HEK293 (cell line): ENCODE measurements around the gene EYS.
A peak's percentile ranks its signal among the peaks of the same experiment; 100 is the strongest.
"Not testable (repeated sequence)": the region's sequence is repeated elsewhere in the genome, so short reads cannot be mapped to it uniquely, and the experiment has no call there.

Source experiments
- CTCF ChIA-PET: fragments of 350-600 bp; formaldehyde crosslinking; extraction: SDS; loops from one replicate; lab custom pipeline; 2021; ENCODE audit warnings: antibody characterized with exemption; lab: Yijun Ruan, JAX
- POLR2A ChIA-PET: fragments of 300-600 bp; formaldehyde crosslinking; extraction: SDS; loops from one replicate; lab custom pipeline; 2020; ENCODE audit warnings: antibody characterized with exemption, inconsistent platforms; lab: Yijun Ruan, JAX
- H3K27ac ChIP-seq: fragments of 200-500 bp; sonication (Bioruptor generic); 2 replicates; pipeline ENCODE4 v1.5.1; 2014; ENCODE audit warnings: low read depth, low read length, control low read depth, inconsistent platforms; ENCODE audit errors: extremely low read depth
- H3K36me3 ChIP-seq, 2 experiments: fragments of 200-500 bp in 1 of 2; sonication (Bioruptor generic) in 1 of 2; 1 replicate in 1 of 2; 2 replicates in 1 of 2; pipeline ENCODE4 v1.5.1; 2014 to 2017; ENCODE audit warnings: inconsistent platforms in 2 of 2, low read length in 2 of 2; ENCODE audit not compliant: control insufficient read depth in 2 of 2, insufficient read depth in 1 of 2
- H3K4me1 ChIP-seq: fragments of 200-500 bp; sonication (Bioruptor generic); 2 replicates; pipeline ENCODE4 v1.5.1; 2014; ENCODE audit warnings: mild to moderate bottlenecking, low read length, inconsistent platforms; ENCODE audit not compliant: control insufficient read depth, insufficient read depth
- H3K4me3 ChIP-seq: 2 replicates; pipeline ENCODE4 v1.5.1; 2011; ENCODE audit warnings: low read depth, mild to moderate bottlenecking, control low read depth, low read length, moderate library complexity
- H3K9me3 ChIP-seq: fragments of 200-500 bp; sonication (Bioruptor generic); 2 replicates; pipeline ENCODE4 v1.5.1; 2014; ENCODE audit warnings: low read depth, low read length, inconsistent platforms; ENCODE audit not compliant: control insufficient read depth, insufficient read depth
- MYNN ChIP-seq: fragments of 450-650 bp; formaldehyde crosslinking; IDR thresholded peaks from 2 replicates; pipeline ENCODE4 v1.5.1; 2016; ENCODE audit warnings: missing biosample characterization, missing genetic modification characterization, borderline replicate concordance
- SCRT1 ChIP-seq: fragments of 450-650 bp; formaldehyde crosslinking; IDR thresholded peaks from 2 replicates; pipeline ENCODE4 v1.5.1; 2016; ENCODE audit warnings: missing biosample characterization, missing genetic modification characterization, borderline replicate concordance
- WT1 ChIP-seq: fragments of 450-650 bp; formaldehyde crosslinking; IDR thresholded peaks from 2 replicates; pipeline ENCODE4 v1.5.1; 2016; ENCODE audit warnings: missing biosample characterization, missing genetic modification characterization
- ZFHX2 ChIP-seq: fragments of 450-650 bp; formaldehyde crosslinking; conservative IDR thresholded peaks from 2 replicates; pipeline ENCODE4 v1.5.1; 2016; ENCODE audit warnings: missing biosample characterization, missing genetic modification characterization
- ZIC2 ChIP-seq: fragments of 450-650 bp; formaldehyde crosslinking; IDR thresholded peaks from 2 replicates; pipeline ENCODE4 v1.5.1; 2016; ENCODE audit warnings: missing biosample characterization, missing genetic modification characterization
- ZNF146 ChIP-seq: fragments of 450-650 bp; formaldehyde crosslinking; IDR thresholded peaks from 2 replicates; pipeline ENCODE4 v1.5.1; 2016; ENCODE audit warnings: missing biosample characterization, missing genetic modification characterization
- ZNF248 ChIP-seq: fragments of 450-650 bp; formaldehyde crosslinking; IDR thresholded peaks from 2 replicates; pipeline ENCODE4 v1.5.1; 2017; ENCODE audit warnings: missing biosample characterization, missing genetic modification characterization
- ZNF311 ChIP-seq: fragments of 450-650 bp; formaldehyde crosslinking; IDR thresholded peaks from 2 replicates; pipeline ENCODE4 v1.5.1; 2017; ENCODE audit warnings: missing biosample characterization, missing genetic modification characterization, borderline replicate concordance
- ZNF354C ChIP-seq: fragments of 450-650 bp; formaldehyde crosslinking; IDR thresholded peaks from 2 replicates; pipeline ENCODE4 v1.5.1; 2016; ENCODE audit warnings: missing biosample characterization, missing genetic modification characterization, low read depth, borderline replicate concordance
- ZNF404 ChIP-seq: fragments of 450-650 bp; formaldehyde crosslinking; IDR thresholded peaks from 2 replicates; pipeline ENCODE4 v1.5.1; 2017; ENCODE audit warnings: missing biosample characterization, missing genetic modification characterization
- ZNF544 ChIP-seq: fragments of 450-650 bp; formaldehyde crosslinking; IDR thresholded peaks from 2 replicates; pipeline ENCODE4 v1.5.0; 2017; ENCODE audit warnings: missing biosample characterization, missing genetic modification characterization
- ZNF776 ChIP-seq: fragments of 450-650 bp; formaldehyde crosslinking; IDR thresholded peaks from 2 replicates; pipeline ENCODE4 v1.5.0; 2017; ENCODE audit warnings: missing biosample characterization, missing genetic modification characterization, borderline replicate concordance
- TF ChIP-seq, protein P1 (sequence below): fragments of 450-650 bp; formaldehyde crosslinking; IDR thresholded peaks from 2 replicates; pipeline ENCODE4 v1.5.1; 2016; ENCODE audit warnings: missing biosample characterization, missing genetic modification characterization
- TF ChIP-seq, protein P2 (sequence below): sonication (generic); formaldehyde crosslinking; IDR thresholded peaks from 2 replicates; pipeline ENCODE4 v1.8.1; 2022; ENCODE audit warnings: mild to moderate bottlenecking, moderate library complexity, missing genetic modification reagents
- TF ChIP-seq, protein P3 (sequence below): fragments of 450-650 bp; IDR thresholded peaks from 2 replicates; pipeline ENCODE4 v1.5.1; 2018; ENCODE audit warnings: missing biosample characterization, missing genetic modification characterization
- TF ChIP-seq, protein P4 (sequence below): fragments of 450-650 bp; formaldehyde crosslinking; IDR thresholded peaks from 2 replicates; pipeline ENCODE4 v1.5.1; 2017; ENCODE audit warnings: missing biosample characterization, mild to moderate bottlenecking, missing genetic modification characterization, moderate library complexity
- TF ChIP-seq, protein P5 (sequence below): fragments of 450-650 bp; formaldehyde crosslinking; IDR thresholded peaks from 2 replicates; pipeline ENCODE4 v1.5.1; 2016; ENCODE audit warnings: missing biosample characterization, missing genetic modification characterization
- TF ChIP-seq, protein P6 (sequence below): fragments of 450-650 bp; formaldehyde crosslinking; IDR thresholded peaks from 2 replicates; pipeline ENCODE4 v1.5.1; 2017; ENCODE audit warnings: missing biosample characterization, missing genetic modification characterization

The EYS gene

DNA sequence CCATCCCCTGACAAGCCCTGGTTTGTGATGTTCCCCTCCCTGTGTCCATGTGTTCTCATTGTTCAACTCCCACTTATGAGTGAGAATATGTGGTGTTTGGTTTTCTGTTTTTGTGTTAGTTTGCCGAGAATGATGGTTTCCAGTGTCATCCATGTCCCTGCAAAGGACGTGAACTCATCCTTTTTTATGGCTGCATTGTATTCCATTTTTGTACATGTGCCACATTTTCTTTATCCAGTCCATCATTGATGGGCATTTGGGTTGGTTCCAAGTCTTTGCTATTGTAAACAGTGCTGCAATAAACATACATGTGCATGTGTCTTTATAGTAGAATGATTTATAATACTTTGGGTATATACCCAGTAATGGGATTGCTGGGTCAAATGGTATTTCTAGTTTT, 1468.1 kb downstream of the EYS start:
- H3K4me3 ChIP-seq, H3K36me3 ChIP-seq, H3K9me3 ChIP-seq, H3K27ac ChIP-seq, POLR2A ChIA-PET, CTCF ChIA-PET, H3K4me1 ChIP-seq: not testable (repeated sequence)
- TF ChIP-seq, protein P1, sequence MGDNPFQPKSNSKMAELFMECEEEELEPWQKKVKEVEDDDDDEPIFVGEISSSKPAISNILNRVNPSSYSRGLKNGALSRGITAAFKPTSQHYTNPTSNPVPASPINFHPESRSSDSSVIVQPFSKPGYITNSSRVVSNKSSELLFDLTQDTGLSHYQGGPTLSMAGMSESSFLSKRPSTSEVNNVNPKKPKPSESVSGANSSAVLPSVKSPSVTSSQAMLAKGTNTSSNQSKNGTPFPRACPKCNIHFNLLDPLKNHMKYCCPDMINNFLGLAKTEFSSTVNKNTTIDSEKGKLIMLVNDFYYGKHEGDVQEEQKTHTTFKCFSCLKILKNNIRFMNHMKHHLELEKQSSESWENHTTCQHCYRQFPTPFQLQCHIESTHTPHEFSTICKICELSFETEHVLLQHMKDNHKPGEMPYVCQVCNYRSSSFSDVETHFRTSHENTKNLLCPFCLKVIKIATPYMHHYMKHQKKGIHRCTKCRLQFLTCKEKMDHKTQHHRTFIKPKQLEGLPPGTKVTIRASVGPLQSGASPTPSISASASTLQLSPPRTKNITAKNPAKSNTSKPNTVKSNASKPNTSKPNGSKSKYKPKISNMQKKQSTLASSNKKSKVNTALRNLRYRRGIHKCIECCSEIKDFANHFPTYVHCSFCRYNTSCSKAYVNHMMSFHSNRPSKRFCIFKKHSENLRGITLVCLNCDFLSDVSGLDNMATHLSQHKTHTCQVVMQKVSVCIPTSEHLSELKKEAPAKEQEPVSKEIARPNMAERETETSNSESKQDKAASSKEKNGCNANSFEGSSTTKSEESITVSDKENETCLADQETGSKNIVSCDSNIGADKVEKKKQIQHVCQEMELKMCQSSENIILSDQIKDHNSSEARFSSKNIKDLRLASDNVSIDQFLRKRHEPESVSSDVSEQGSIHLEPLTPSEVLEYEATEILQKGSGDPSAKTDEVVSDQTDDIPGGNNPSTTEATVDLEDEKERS (tag by site-specific recombination): 0 out of 2 replicates have a peak, but pooled peaks have one; percentile 58
- TF ChIP-seq ZNF146: peak; percentile 53; the same call in 1 of the 2 replicates

DNA sequence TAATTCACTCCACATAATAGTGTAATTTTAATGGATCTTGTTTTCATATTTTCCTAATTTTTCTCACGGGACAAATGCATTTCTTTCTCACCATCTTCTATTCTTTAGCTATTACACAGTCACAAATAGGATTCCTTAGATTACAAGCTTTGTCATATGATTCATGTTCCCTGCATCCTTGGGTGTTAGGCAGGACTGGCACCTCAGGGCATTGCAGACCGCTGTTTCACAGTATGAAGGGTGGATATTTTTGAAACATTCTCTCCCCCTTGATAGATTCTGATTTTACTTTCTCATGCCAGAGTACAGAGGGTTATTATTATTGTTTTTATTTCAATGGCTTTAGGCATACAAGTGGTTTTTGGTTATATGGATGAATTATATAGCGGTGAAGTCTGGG, 1469.0 kb downstream of the EYS start:
- Histone ChIP-seq H3K27ac (no peak overlapping the region), H3K4me1 (no peaks in the 10 kb centered on the region), H3K36me3 (no peaks in the 10 kb centered on the region), H3K9me3 (no peaks in the 10 kb centered on the region), H3K4me3 (no peak overlapping the region)
- POLR2A ChIA-PET: no interaction called here
- TF ChIP-seq SCRT1: no peak
- TF ChIP-seq, protein P2, sequence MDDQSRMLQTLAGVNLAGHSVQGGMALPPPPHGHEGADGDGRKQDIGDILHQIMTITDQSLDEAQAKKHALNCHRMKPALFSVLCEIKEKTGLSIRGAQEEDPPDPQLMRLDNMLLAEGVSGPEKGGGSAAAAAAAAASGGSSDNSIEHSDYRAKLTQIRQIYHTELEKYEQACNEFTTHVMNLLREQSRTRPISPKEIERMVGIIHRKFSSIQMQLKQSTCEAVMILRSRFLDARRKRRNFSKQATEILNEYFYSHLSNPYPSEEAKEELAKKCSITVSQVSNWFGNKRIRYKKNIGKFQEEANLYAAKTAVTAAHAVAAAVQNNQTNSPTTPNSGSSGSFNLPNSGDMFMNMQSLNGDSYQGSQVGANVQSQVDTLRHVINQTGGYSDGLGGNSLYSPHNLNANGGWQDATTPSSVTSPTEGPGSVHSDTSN (CRISPR knock-in tag): no peak
- no peak for TF ChIP-seq ZIC2 (tag by site-specific recombination)
- TF ChIP-seq, protein P3, sequence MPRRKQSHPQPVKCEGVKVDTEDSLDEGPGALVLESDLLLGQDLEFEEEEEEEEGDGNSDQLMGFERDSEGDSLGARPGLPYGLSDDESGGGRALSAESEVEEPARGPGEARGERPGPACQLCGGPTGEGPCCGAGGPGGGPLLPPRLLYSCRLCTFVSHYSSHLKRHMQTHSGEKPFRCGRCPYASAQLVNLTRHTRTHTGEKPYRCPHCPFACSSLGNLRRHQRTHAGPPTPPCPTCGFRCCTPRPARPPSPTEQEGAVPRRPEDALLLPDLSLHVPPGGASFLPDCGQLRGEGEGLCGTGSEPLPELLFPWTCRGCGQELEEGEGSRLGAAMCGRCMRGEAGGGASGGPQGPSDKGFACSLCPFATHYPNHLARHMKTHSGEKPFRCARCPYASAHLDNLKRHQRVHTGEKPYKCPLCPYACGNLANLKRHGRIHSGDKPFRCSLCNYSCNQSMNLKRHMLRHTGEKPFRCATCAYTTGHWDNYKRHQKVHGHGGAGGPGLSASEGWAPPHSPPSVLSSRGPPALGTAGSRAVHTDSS (tag by site-specific recombination): no peak
- TF ChIP-seq ZNF404 (tag by site-specific recombination): no peak
- TF ChIP-seq MYNN (tag by site-specific recombination): no peak
- TF ChIP-seq, protein P4, sequence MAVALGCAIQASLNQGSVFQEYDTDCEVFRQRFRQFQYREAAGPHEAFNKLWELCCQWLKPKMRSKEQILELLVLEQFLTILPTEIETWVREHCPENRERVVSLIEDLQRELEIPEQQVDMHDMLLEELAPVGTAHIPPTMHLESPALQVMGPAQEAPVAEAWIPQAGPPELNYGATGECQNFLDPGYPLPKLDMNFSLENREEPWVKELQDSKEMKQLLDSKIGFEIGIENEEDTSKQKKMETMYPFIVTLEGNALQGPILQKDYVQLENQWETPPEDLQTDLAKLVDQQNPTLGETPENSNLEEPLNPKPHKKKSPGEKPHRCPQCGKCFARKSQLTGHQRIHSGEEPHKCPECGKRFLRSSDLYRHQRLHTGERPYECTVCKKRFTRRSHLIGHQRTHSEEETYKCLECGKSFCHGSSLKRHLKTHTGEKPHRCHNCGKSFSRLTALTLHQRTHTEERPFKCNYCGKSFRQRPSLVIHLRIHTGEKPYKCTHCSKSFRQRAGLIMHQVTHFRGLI (tag by site-specific recombination): no peak
- TF ChIP-seq, protein P5, sequence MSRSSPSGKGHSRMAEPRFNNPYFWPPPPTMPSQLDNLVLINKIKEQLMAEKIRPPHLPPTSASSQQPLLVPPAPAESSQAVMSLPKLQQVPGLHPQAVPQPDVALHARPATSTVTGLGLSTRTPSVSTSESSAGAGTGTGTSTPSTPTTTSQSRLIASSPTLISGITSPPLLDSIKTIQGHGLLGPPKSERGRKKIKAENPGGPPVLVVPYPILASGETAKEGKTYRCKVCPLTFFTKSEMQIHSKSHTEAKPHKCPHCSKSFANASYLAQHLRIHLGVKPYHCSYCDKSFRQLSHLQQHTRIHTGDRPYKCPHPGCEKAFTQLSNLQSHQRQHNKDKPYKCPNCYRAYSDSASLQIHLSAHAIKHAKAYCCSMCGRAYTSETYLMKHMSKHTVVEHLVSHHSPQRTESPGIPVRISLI (tag by site-specific recombination): no peak
- TF ChIP-seq ZNF311: no peak
- no peak for TF ChIP-seq ZNF776 (tag by site-specific recombination)
- no peak for TF ChIP-seq ZFHX2
- no peak for TF ChIP-seq ZNF544 (tag by site-specific recombination)
- TF ChIP-seq ZNF354C (tag by site-specific recombination): no peak
- no peak for TF ChIP-seq ZNF248
- no peak for TF ChIP-seq WT1 (tag by site-specific recombination)
- TF ChIP-seq, protein P6, sequence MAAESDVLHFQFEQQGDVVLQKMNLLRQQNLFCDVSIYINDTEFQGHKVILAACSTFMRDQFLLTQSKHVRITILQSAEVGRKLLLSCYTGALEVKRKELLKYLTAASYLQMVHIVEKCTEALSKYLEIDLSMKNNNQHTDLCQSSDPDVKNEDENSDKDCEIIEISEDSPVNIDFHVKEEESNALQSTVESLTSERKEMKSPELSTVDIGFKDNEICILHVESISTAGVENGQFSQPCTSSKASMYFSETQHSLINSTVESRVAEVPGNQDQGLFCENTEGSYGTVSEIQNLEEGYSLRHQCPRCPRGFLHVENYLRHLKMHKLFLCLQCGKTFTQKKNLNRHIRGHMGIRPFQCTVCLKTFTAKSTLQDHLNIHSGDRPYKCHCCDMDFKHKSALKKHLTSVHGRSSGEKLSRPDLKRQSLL (tag by site-specific recombination): no peak
- CTCF ChIA-PET: no interaction called here
